GM19025 (cell line): Measurements from ENCODE around the gene GPR143.

Experiments used
- ATAC-seq: cut with Tn5 transposase; IDR thresholded peaks from one replicate; pipeline ENCODE4 v1.9.1; 2021; ENCODE audit warnings: mild to moderate bottlenecking, low read depth, moderate library complexity; ENCODE audit not compliant: unreplicated experiment

Gene GPR143

DNA sequence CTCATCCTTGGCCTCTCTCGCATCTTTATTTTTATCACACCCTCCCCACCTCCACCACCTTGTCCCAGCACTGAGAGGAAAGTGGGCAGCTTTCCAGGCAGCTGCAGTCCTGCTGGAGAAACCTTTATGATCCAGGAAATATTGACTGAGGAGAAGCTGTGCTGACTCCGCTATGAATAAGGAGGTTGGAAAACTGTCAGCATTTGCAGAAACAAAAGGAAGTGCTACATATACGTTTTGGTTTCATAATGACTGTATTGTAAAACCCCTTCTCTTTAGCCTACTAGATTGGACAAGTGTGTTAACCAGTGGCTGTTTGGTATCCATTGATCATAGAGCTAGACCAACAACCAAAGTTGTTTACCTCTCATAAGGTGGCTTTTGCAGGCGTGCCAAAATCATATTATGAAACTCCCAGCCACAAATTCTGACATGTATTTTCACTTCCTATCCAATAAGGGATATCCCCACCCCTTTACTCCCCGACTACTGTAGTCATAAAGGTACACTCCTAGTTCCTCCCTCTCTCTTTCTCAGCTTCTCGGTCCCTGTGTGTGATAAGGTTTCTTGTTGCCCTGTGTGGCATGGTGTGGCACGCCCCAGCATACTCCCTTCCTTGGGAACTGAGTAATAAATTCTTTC is 88.4 kb downstream of the GPR143 start:
- ATAC-seq = peak; percentile 94

DNA sequence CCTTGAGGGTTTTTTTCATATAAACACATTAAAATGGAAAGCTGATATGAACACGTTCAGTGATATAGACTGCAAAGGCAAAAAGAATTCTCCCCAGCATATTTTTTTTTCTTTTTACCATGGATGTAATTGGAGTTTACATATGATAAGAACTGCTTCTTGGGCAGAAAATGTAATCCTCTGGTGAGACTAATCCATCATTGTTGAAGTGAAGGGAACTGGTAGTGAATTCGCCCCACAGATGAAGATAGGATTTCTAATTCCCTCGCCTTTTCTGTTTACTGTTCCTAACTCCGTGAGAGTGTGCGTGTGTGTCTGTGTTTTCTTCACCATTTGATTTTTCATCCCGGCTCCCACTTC is 88.9 kb downstream of the GPR143 start:
- no peak for ATAC-seq

- no peak for ATAC-seq
Measured at GRCh38 chrX:9676306-9676705, 89.3 kb downstream of the GPR143 start.
